Lower leg skin (tissue), 4 donors: ENCODE measurements around the gene HLA-DMA. TPM values are rescaled to one million over a fixed set of nuclear protein-coding genes. Genes with fewer than 3 reads are reported as not detected.

Experiments used
- DNase-seq, 2 donors: peaks; one replicate each; pipeline ENCODE4 v3.0.0-alpha.2; 2019; ENCODE audit warnings: low spot score in 2 of 2
- H3K4me3 ChIP-seq: fragments of 200-600 bp; sonication (generic); 2 replicates; pipeline ENCODE4 v1.5.1; 2017; ENCODE audit warnings: mild to moderate bottlenecking, low read depth; ENCODE audit not compliant: poor library complexity, severe bottlenecking
- POLR2A ChIP-seq, 2 donors: fragments of 450-650 bp; IDR thresholded peaks; one replicate each; pipeline ENCODE4 v1.6.1; 2016 to 2017; ENCODE audit warnings: antibody characterized with exemption in 2 of 2, mild to moderate bottlenecking in 1 of 2, moderate library complexity in 1 of 2
- WGBS, 2 donors: methylation state at CpG; one replicate each; pipeline ENCODE4 v1.1.5; 2018; 5-methylcytosine and 5-hydroxymethylcytosine counted together
- intact Hi-C: fragments of 100-400 bp; cut with DNase I; formaldehyde crosslinking; loops from one replicate; pipeline ENCODE4 v1.15.0; 2023; ENCODE audit warnings: low total_unique reads
- total RNA-seq, 4 donors: library from RNA; depleted of rRNA; stranded (reverse); fragments of >200 nt; gene quantifications; one replicate each; pipeline ENCODE4 v1.1.0, GENCODE V29; 2016
- TF ChIP-seq, protein P1 (sequence below), 3 donors: fragments of 450-650 bp; IDR thresholded peaks; one replicate each; pipeline ENCODE4 v1.5.1; 2016; ENCODE audit warnings: antibody characterized with exemption in 3 of 3, mild to moderate bottlenecking in 3 of 3, moderate library complexity in 2 of 3

HLA-DMA gene
- total RNA-seq, 4 donors from 2014 or later = 11.5 to 33.4 (median 22.4) TPM

DNA sequence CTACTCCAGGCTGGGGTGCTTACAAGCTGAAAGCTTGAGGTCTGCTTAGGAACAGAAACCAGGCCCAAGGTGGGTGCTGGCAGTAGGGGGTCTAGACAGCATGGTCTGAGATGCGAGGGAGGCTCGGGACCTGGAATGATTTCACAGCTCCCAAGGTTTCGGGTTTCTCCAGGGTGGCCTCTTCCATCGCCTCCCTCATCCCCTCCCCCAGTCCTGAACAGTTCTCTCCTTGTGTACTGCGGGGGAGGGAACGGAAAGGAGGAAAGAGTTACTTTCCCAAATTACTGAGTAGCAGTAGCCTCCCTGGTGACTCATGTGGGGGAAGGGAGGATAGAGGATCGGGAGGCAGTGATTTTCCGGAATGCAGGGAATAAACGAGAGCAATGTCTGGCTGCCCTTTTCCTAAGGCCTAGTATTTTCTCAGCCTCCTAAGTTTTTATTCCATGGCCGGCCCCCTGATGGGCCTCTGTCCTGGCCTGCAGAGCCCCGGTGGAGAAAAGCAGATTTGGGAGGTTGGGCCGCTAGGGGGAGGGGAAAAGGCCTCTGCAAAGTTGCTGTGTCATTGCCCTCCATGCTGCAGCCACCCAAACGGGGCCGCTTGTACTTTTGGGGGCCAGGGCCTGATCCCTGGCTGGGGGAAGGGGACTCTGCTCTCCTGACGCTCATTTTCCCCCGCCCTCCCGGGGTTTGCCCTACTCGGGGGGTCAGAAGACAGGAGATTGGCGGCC is 17.0 kb upstream of the HLA-DMA start:
- TF ChIP-seq, protein P1, sequence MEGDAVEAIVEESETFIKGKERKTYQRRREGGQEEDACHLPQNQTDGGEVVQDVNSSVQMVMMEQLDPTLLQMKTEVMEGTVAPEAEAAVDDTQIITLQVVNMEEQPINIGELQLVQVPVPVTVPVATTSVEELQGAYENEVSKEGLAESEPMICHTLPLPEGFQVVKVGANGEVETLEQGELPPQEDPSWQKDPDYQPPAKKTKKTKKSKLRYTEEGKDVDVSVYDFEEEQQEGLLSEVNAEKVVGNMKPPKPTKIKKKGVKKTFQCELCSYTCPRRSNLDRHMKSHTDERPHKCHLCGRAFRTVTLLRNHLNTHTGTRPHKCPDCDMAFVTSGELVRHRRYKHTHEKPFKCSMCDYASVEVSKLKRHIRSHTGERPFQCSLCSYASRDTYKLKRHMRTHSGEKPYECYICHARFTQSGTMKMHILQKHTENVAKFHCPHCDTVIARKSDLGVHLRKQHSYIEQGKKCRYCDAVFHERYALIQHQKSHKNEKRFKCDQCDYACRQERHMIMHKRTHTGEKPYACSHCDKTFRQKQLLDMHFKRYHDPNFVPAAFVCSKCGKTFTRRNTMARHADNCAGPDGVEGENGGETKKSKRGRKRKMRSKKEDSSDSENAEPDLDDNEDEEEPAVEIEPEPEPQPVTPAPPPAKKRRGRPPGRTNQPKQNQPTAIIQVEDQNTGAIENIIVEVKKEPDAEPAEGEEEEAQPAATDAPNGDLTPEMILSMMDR (IDR thresholded peaks at IDR 0.05) = no peak
- no peak for TF ChIP-seq POLR2A (IDR thresholded peaks at IDR 0.05)
- intact Hi-C loops = no loop called here
- H3K4me3 ChIP-seq = peak overlapping the region; percentile 88
- peak; percentile 82 to 94 for DNase-seq
- WGBS, 2 donors = 0 to 1% methylated on average over 19 of the region's 19 CpGs

DNA sequence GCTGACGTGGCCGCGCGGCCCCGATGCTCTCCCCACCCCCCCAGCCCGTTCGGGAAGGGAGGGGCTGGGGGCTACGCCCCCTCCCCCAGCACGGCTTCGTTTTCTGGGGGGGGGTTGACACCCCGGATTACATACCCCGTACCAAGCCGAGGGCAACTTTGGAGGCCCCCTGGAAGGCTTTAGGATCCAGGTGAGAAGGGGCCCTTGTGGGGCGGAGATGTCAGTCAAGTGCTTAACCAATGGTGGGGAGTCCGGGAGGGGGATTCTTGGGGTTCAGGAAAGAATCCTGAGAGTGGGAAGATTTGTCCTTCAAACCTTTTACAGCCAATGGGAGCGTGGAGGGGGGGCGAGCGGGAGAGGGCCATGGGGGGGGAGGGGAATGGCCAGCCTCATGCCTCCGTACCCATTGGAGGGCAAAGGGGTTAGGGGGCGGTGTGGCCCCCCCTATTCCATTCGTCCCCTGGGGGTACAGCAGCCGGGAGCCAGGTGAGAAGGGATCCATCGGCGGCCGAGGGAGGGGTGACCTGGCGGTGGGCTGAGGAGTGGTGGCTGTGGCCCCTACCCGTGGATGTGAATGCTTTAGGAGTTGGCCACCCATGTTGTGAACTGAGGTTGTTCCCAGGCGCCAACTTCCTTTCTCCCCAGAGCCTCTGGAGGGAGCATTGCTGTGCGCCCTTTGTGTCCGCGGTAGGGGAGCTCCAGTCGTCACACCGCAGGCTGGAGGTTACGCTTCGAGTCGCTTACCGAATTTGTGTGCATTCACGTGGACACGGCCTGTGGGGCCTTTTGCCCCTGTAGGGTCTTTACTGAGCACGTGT is 16.2 kb upstream of the HLA-DMA start:
- WGBS, 2 donors = 0 to 2% methylated on average over 24 to 32 of the region's 40 CpGs

DNA sequence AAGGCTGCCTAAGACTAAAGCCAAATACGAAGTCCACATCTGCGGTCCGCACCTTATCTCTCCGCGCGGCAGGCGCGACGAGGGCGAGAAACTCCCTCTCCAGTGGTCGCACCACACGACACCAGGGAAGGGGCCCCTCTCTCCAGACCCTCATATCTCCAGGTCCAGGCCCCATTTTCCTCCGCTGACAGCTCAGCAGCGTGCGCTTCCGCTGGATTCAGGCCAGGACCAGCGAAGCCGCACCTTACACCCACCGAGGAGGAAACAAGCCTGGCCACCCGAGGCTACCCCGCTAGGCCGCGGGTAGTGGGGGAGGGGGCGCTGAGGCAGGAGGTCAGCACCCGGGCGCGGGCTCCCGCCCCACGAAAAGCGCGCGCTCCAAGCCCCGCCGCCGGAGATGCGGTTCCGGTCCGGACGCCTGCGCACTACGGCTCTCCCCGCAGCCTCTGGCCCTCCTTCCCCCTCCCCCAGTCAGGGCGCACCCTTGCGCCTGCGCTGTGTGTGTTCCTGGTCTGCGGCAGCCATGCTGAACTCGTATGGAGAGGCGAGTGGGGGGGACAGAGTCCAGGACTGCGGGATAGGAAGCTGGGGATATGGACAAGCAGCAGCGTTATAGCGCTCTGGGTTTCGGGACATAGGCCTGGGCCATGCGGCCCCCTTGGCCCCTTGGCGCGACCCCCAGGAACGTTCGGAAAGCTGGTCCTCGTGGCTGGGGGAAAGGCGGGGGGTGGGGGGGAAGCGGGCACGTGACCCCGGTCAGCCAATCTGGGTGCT is 15.4 kb upstream of the HLA-DMA start, which contains the start of gene BRD2:
BRD2 (plus strand) TSS at position 502 of the 774 bp plus-strand sequence. CDS start 4,305 bp downstream, outside the sequence.
- TF ChIP-seq, protein P1 (IDR thresholded peaks at IDR 0.05) = no peak
- TF ChIP-seq POLR2A (IDR thresholded peaks at IDR 0.05) = peak in 1 of 2 donors; percentile 86
- 1 to 2% methylated on average over 19 to 24 of the region's 62 CpGs for WGBS, 2 donors
- intact Hi-C loops = no loop called here
- peak within 1 kb of the TSS; percentile 88 for H3K4me3 ChIP-seq
- DNase-seq = peak; percentile 93 to 99

More for the DNA sequence above, 16.2 kb upstream of the HLA-DMA start:
- TF ChIP-seq POLR2A (IDR thresholded peaks at IDR 0.05) = no peak
- TF ChIP-seq, protein P1 (IDR thresholded peaks at IDR 0.05) = no peak
- peak overlapping the region; percentile 88 for H3K4me3 ChIP-seq
- intact Hi-C loops = no loop called here
- DNase-seq = peak; percentile 72 to 93

DNA sequence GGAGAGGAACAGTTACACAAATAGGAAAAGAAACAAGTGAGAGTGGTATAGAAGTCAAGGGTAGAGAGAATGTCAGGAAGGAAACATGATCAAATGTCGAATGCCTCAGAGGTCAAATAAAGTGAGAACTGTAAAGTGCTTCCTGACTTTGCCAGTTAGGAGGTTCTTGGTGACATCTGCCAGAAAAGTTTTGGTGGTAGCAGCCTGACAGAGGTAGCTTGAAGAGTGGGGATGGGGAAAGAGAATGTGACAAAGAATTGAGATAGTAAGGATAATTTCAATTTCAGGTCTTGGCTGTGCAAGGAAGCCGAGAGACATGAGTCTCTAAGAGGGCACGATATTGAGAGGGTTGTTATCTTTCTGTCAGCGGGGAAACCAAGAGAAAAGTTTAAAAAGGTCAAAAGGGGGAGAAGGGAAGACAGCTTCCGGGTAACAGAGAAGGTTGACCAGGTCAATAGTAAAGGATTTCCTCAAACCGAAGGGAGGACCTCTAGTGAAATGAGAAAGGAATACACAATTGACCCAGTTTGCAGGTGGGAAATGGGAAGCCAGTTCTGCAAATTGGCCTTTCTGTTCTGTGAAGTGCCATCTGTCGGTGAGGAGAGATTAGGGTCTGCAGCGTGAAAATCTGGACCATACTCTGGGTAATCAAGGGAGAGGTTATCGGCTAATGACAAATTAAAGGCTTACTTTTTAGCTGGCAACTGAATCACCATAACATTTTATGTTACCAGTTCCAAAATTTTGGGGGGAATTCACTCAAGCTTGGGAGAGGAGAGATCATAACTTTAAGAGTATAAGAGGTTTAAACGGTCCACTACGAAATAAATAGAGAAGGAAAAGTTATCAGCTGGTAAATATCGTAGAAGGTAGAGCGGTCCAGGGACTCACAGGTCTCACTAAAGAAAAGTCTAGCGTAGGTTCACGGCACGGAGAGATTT is 14.5 kb upstream of the HLA-DMA start:
- intact Hi-C loops = no loop called here
- DNase-seq = no peak
- peak overlapping the region; percentile 88 for H3K4me3 ChIP-seq
- TF ChIP-seq, protein P1 (IDR thresholded peaks at IDR 0.05) = peak in 1 of 3 donors; percentile 58
- no peak for TF ChIP-seq POLR2A (IDR thresholded peaks at IDR 0.05)
- WGBS, 2 donors = 6% methylated on average over 16 of the region's 16 CpGs

DNA sequence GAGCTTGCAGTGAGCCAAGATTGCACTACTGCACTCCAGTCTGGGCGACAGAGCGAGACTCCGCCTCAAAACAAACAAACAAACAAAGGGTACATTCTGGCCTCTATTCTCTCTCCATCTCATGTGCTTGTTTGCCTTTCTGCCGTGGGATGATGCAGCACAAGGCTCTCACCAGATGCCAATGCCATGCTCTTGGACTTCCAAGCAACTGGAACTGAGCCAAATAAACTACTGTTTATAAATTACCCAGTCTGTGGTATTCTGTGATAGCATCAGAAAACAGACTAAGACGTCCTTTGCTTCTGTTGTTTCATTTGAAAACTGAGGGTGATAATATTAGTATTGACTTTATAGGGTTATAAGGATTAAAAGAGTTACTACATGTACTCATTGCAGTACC is 11.9 kb upstream of the HLA-DMA start:
- intact Hi-C loops = no loop called here
- no peak overlapping the region for H3K4me3 ChIP-seq

More for the DNA sequence above, 11.9 kb upstream of the HLA-DMA start:
- TF ChIP-seq POLR2A (IDR thresholded peaks at IDR 0.05) = no peak
- DNase-seq = no peak
- WGBS, 2 donors = 84 to 86% methylated on average over 5 of the region's 5 CpGs
